ENCODE results near the gene TRA2B.

Gene TRA2B

DNA sequence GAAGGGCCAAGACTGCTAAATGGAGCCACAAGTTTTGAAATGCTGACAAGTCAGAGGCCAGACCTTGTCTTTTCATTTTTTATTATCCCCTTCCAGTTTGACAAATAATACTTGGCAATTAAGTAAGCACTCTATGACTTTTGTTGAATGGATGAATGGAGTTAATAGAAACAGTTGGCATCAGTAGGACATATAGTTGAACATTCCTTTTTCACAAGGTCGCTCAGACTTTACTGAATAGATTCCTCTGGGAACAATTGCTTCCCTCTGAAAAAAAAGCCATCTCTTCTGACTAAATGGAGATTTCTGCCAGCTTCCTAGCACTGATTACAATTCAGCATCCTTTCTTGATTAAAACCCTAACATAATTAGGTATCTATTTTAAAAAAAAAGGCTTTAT lies 53.2 kb downstream of the TRA2B start:
- Histone ChIP-seq H3K36me3 (no peaks in the 10 kb centered on the region), H3K4me3 (no peak overlapping the region), H3K4me1 (0 out of 2 replicates have a peak, but pooled peaks cover 5% of the 10 kb centered on the region), H3K9ac (no peak overlapping the region), H3K9me3 (no peaks in the 10 kb centered on the region), H3K27me3 (no peaks in the 10 kb centered on the region), H3K27ac (no peak overlapping the region), H4K20me1 (no peaks in the 10 kb centered on the region), H3K4me2 (no peak overlapping the region)
- no peak for TF ChIP-seq Cebpa-rat (IDR thresholded peaks at IDR 0.05)

DNA sequence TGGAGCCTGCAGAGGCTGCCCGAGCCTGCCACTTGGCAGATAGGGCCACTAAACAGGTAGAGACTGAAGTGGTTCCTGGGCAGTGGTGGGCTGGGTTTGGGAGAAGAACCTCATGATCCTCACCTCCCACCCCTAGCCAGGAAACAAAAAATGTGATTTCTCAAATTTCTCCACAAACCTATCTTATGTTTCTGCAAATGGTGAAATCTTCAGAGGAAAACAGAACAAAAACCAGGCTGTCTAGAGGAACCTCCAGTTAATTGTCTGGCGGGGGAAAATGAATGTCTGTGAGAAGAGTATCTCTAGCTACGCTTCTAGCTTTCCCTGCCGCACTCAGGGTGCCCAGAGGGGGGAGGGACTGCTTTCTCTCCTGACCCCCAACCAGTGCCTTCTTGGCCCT lies 55.9 kb downstream of the TRA2B start:
- Histone ChIP-seq H3K27me3 (no peaks in the 10 kb centered on the region), H3K36me3 (no peaks in the 10 kb centered on the region), H3K9me3 (no peaks in the 10 kb centered on the region), H4K20me1 (no peaks in the 10 kb centered on the region), H3K4me2 (no peak overlapping the region), H3K4me1 (0 out of 2 replicates have a peak, but pooled peaks cover 5% of the 10 kb centered on the region), H3K27ac (no peak overlapping the region), H3K4me3 (no peak overlapping the region), H3K9ac (no peak overlapping the region)
- TF ChIP-seq Cebpa-rat (IDR thresholded peaks at IDR 0.05): no peak

DNA sequence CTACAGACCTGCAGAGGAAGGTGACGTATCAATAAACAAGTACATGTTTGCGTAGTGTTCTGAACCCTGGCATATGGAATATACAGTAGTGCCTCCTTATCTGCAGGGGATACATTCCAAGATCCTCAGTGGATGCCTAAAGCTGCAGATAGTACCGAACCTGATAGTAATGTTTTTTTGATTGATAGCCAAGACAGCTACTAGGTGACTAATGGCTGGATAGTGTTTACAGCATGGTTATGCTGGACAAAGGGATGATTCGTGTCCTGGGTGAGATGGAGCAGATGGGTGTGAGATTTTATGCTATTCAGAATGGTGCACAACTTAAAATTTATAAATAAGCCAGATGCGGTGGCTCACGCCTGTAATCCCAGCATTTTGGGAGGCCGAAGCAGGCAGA lies 57.2 kb downstream of the TRA2B start:
- Histone ChIP-seq H3K36me3 (no peaks in the 10 kb centered on the region), H4K20me1 (no peaks in the 10 kb centered on the region), H3K4me2 (no peak overlapping the region), H3K27ac (no peak overlapping the region), H3K4me3 (no peak overlapping the region), H3K9me3 (no peaks in the 10 kb centered on the region), H3K9ac (no peak overlapping the region), H3K4me1 (0 out of 2 replicates have a peak, but pooled peaks cover 5% of the 10 kb centered on the region), H3K27me3 (no peaks in the 10 kb centered on the region)
- no peak for TF ChIP-seq Cebpa-rat (IDR thresholded peaks at IDR 0.05)

DNA sequence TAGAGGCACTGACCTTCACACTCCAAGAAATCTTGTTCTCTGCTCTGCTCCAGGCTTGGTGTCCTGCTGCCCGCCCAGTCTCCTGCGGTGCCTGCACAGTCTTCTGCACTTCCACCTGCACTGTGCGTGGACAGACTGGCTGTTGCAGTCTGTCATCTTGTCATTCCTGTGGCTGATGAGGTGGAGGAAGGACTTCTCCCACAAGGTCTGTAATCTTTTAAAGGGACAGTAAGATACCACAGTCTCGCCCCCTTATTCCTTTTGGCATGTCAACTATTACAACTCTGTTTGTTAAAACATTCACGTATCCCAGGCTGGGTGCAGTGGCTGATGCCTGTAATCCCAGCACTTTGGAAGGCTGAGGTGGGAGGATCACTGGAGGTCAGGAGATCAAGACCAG lies 58.9 kb downstream of the TRA2B start:
- Histone ChIP-seq H3K27me3 (no peaks in the 10 kb centered on the region), H4K20me1 (no peaks in the 10 kb centered on the region), H3K9me3 (no peaks in the 10 kb centered on the region), H3K4me1 (0 out of 2 replicates have a peak, but pooled peaks cover 5% of the 10 kb centered on the region), H3K27ac (no peak overlapping the region), H3K4me3 (no peak overlapping the region), H3K4me2 (no peak overlapping the region), H3K9ac (no peak overlapping the region), H3K36me3 (no peaks in the 10 kb centered on the region)
- TF ChIP-seq Cebpa-rat (IDR thresholded peaks at IDR 0.05): no peak

DNA sequence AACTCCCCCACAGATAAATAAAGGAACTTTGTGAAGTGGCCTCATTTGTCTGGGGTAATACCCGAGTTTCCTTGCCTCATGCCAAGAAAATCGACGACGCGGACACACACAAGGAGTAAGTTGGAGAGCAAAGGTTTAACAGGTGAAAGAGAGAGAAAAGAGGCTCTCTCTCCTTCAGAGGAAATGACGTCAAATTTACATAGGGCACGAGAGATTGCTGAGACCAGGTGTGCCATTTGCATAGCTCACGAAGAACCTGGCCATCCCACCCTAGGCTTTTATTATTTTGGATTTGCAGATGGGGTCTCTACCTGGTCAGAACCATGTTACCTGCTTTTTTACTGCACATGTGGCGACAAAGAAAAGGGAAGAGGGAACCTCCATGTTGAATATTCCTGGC lies 63.7 kb downstream of the TRA2B start:
- H3K27me3 ChIP-seq: no peaks in the 10 kb centered on the region
- no peaks in the 10 kb centered on the region for H3K4me1 ChIP-seq
- H3K4me3 ChIP-seq: no peak overlapping the region
- TF ChIP-seq Cebpa-rat (IDR thresholded peaks at IDR 0.05): no peak
- no peaks in the 10 kb centered on the region for H4K20me1 ChIP-seq
- no peaks in the 10 kb centered on the region for H3K36me3 ChIP-seq
- no peak overlapping the region for H3K9ac ChIP-seq
- no peak overlapping the region for H3K4me2 ChIP-seq
- H3K27ac ChIP-seq: no peak overlapping the region
- H3K9me3 ChIP-seq: no peaks in the 10 kb centered on the region

DNA sequence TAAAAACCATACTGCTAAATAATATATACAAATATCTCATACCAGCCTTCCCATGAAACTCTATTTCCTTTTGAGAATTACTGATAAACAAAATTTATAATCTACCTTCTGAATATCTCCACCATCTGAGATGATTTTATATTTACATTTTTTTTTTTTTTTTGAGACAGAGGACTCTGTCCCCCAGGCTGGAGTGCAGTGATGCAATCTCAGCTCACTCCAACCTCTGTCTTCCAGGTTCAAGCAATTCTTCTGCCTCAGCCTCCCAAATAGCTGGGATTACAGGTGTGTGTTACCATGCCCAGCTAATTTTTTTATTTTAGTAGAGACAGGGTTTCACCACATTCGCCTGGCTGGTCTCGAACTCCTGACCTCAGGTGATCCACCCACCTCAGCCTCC lies 70.2 kb downstream of the TRA2B start:
- Histone ChIP-seq H3K4me1 (no peaks in the 10 kb centered on the region), H3K9me3 (no peaks in the 10 kb centered on the region), H3K27me3 (no peaks in the 10 kb centered on the region), H3K9ac (no peak overlapping the region), H3K4me3 (no peak overlapping the region), H3K4me2 (no peak overlapping the region), H3K36me3 (no peaks in the 10 kb centered on the region), H4K20me1 (no peaks in the 10 kb centered on the region), H3K27ac (no peak overlapping the region)
- no peak for TF ChIP-seq Cebpa-rat (IDR thresholded peaks at IDR 0.05)

DNA sequence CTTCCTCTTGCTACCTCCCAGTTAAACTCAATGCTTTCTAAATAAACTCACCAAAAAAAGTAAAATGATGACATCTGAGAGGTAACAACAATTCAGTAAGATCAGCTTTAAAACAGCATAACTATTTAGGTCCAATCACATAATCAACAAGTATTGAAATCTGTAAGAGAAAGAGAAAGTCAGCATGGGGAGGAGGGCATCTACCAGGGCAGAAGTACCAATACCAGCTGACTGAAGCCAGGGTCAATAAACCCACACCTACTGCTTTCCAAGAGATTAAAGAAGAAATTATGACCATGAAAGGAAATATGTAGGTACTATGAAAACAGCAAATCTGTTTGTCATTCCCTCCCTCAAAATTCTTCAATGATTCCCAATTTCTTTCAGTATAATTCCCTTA lies 70.8 kb downstream of the TRA2B start:
- no peaks in the 10 kb centered on the region for H3K4me1 ChIP-seq
- H3K27ac ChIP-seq: no peak overlapping the region
- H3K9ac ChIP-seq: no peak overlapping the region
- H3K27me3 ChIP-seq: no peaks in the 10 kb centered on the region
- no peak for TF ChIP-seq Cebpa-rat (IDR thresholded peaks at IDR 0.05)
- H3K4me3 ChIP-seq: no peak overlapping the region
- no peaks in the 10 kb centered on the region for H3K9me3 ChIP-seq
- H3K36me3 ChIP-seq: no peaks in the 10 kb centered on the region
- H4K20me1 ChIP-seq: no peaks in the 10 kb centered on the region
- H3K4me2 ChIP-seq: no peak overlapping the region

DNA sequence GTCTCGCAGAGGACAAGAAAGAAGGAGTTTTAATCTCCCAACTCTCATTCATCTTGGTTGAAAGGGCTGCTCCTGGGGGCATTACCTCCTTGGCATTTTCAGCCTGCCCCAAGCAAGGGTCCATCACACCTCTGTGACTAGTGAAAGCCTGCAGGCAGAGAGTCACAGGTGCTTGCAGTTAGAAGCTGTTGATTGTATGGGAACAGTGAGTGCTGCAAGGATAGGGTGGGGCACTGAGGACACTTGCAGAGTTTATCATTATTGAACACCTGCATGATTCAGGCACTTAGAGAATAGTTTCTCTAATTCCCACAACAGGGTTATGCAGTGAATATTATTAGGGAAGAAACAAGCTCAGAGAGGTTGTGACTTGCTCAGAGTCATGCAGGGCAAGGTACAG lies 71.3 kb downstream of the TRA2B start:
- Histone ChIP-seq H3K36me3 (no peaks in the 10 kb centered on the region), H3K27me3 (no peaks in the 10 kb centered on the region), H4K20me1 (no peaks in the 10 kb centered on the region), H3K4me3 (no peak overlapping the region), H3K9me3 (no peaks in the 10 kb centered on the region), H3K9ac (no peak overlapping the region), H3K4me2 (no peak overlapping the region), H3K4me1 (no peaks in the 10 kb centered on the region), H3K27ac (no peak overlapping the region)
- no peak for TF ChIP-seq Cebpa-rat (IDR thresholded peaks at IDR 0.05)
